Stimulated activated CD8-positive, alpha-beta memory T cell treated with anti-CD3 and anti-CD28 coated beads, Interleukin-12 subunit alpha, Interleukin-12 subunit beta, amount 100 ng/mL, for 24 hours (primary cell): Measurements from ENCODE around the gene KCNIP1.

Experiments
- DNase-seq: peaks from one replicate; pipeline ENCODE4 v3.0.0-alpha.2; 2020; ENCODE audit errors: extremely low read depth

KCNIP1 gene

DNA sequence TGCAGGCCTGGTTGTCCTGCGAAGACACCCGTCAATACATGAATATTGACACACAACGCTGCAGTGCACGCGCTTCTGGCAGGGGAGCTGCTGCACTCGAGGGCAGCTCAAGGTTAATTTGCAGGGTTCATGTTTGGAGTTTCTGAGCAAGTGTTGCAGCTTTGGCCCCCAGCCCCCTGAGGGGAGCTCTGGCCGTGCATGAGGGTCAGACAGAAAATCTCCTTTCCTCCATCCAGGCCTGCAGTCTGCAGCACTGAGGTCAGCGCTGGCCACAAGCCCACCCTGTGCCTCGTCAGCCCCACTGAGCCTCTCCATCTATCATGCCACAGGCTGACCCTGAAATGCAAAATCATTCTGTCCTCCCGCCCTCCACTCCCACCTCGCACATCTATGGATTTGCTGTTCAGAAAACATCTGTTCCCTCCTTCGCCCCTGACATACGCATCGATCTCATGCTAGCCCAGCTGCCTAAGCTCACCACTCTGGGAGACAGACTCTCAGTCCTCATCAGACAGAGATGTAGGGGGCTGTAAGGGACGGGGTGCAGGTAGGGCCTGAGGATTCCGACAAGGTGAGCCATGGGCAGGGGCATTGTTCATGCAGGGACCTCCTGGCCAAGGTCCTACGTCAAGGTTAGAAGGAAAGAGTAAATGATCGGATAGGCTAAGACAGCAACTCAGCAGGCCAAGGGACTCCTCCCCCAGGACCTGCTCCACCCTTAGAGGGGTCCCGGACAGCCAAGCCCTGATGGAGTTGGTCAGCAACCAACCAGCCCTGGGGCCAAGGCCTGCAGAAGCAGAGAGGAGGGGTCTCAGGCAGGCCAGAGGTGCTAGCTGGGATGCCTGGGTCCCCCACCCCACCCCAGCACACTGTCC, 125.1 kb downstream of the KCNIP1 start:
- no peak for DNase-seq

DNA sequence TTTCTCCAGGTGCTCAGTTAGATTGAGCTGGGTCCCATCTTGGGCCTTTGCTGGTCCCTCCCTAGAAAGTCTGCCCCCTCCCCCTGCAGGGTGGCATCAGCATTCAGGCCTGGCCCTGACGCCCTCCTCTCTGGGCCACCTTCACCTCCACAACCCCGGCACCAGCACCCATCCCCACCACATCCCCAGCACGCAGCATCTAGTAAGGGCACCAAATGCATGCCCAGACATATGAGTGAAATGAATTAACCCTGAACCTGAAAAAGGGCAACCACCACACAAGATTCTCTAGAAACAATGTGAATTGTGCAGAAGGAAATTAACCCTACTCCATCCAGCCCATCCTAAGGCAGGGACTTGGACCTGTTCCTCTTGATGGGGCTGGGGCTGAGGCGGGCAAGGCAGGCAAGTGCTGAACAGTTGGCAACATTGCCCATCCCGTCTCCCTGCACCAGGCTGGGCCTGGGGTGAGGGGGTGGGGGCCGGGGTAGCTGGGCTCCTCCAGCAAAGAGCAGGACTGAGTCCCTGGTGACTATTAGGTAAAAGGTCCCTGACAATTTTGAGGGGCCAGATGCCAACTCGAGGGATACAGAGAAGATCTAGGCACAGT, 125.9 kb downstream of the KCNIP1 start:
- no peak for DNase-seq

DNA sequence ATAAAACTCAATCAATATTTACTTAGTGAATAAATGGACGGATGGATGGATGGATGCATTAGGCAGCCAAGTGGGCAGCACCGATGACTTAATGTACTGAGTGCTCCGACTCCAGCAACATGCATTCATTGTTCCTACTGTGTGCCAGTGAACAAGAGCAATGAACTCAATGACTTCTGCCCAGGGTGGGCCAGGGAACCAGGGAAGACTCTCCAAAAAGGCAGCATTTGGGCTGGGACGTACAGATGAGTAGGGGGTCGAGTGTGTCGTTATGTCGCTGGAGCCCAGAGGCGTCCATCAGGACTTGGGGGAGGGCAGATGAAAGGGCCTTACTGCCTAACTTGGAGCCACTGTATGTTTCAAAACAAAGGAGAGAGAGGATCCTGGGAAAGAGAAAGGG, 126.4 kb downstream of the KCNIP1 start:
- DNase-seq, result no peak

DNA sequence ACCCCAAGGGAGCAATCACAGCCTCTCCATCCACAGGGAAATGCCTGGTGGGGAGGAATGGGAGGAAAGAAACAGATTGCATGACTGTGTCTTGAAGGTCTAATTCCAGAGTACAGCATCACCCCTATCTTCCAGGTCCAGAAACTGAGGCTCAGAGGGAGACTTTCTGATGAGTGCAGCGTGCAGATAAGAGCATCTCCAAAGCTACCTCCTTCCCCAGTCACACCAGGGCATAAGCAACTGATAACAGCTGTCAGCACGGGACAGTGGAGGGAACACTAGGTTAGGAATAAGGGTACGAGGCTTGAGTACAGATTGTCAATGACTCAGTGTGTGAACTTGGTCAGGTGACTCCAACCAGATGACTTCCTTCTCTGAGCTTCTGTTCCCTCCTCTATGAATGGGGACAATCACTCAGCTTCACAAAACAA, 126.9 kb downstream of the KCNIP1 start:
- no peak for DNase-seq

DNA sequence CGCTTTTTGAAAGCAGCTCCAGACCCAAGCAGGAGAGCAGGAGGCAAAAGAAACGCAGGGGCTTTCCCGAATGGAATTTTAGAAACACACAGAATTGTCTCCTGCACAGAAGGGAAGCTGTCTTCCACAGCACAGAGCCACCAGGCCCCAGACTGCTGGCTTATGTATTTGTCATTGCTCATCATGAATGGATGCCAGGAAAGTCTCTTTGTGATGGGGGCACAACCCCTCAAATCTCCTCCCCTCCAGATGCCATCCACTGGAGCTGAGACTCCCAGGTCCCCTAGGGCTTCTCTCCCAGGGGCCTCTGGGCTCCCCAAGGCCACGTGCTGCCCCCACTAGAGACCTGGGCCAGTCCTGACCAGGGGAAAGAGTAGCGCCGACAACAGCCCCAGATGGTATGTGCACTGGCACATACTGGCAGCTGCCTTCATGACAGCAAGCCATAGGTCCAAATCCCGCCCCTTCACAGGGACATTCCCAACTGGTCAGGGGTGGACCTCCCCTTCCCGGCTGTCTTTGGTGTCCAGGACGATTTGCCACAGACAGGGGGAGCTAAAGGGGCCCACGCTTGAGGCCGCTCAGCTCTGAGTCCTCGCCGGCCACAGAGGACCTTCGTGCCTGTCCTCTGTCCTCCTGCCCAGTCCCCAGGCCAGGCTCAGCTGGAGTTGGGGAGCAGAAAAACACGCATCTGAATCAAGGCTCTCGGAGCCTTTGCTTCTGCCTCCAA, 127.8 kb downstream of the KCNIP1 start:
- DNase-seq, result no peak

DNA sequence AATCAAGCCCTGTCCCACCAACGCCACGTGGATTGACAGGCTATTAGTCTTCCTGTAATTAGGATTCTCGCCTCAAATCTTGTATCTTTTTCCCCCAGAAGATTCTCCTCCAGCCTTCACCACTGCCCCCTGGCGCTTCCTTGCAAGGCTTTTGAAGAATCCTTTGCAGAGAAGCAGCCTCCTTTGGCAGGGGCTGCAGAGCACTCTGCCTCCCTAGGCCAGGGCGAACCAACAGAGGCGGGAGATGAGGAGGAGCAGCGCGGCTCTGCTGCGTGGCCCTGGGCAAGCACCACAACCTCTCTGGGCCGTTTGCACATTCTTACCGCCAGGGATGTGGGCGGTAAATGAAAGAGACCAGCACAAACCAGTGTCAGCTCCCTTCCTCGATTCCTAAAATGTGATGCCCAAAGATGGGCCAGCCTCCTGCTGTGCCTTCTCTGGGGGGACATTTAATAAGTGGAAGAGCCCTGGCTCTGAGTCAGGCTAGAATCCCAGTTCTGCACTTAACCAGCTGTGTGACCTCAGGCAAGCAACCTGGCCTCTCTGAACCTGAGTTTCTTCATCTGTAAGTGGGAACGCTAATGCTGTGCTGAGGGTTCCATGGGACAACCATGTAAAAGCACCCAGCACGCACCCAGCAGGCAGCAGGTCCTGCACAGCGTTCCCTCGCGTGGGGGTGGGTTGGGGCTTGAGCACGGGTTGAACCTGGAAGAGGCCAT, 128.6 kb downstream of the KCNIP1 start:
- DNase-seq, result no peak

DNA sequence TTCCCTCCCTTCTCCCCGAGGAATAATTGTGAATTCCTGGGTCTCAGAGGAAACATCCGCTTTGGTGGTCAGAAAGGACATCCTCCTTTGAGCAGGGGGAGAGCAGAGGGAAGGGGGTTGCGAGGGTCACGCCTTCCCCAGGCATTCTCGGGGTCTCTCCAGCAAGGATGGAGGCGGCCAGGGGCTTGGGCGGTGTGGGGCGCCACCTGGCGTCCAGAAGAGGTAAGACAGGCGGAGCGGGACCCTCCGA, 129.1 kb downstream of the KCNIP1 start:
- no peak for DNase-seq

DNA sequence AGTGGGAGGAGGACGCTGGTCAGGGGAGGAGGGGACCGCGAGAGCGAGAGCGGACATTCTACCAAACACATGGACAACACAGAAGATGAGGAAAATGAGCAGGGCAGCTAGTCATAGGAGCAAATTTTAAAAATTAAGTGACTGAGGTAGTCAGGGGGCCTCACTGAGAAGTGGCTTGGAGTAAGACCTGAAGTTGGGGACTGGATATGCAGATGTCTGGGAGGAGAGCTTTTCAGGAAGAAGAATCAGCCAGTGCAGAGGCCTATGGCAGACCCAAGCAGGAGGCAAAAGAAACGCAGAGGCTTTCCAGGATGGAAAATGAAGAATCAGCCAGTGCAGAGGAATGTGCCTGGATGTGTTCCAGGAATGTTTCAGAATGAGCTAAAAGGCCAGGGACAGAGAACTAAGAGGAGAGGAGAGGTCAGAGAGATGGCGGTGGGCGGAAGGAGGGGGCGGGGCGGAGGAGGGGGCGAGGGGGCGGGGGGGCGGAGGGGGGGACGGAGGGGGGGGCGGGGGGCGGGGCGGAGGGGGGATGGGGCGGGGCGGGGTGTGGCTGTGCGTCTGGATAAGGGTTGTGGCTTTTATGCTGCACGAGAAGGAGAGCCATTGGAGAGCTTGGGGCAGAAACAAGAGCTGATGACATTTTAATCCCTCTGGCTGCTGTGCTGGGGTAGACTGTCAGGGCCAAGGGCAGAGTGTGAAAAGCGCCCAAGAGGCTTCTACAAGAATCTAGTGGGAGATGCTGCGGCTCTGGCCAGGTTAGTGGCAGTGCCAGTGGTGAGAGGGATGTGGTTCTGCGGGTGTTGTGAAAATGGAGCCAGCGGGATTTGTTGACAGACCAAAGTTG, 129.6 kb downstream of the KCNIP1 start:
- no peak for DNase-seq

DNA sequence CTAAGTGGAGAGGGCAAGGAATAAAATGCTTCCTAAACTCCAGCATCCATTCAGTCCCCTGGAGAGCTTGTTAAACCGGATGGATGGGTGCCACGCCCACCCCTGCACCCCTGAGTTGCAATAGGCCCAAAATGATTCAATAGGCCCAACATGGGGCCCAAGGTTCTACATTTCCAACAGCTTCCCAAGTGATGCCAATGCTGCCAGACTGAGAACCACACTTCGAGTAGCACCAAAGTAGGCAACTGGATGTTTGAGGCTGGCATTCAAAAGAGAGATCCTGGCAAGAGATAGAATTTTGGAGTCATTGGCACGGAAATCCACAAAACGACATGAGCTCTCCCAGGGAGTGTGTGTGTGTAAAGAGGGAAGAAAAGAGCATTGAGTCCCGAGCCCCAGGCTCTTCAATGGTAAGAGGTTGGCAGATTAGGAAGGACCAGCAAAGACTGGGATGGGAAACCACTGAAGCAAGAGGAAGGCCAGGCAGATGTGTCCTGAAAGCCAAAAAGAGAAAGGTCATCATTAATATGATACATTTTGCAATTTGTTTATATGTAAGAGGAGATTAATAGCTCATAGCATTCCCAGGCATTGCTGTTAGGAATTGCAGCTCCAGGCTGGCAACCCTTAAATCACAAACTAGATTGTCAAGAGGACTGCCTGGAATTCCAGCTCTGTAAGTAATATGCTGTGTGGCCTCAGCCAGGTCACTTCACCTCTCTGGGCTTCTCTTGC, 130.6 kb downstream of the KCNIP1 start:
- no peak for DNase-seq

DNA sequence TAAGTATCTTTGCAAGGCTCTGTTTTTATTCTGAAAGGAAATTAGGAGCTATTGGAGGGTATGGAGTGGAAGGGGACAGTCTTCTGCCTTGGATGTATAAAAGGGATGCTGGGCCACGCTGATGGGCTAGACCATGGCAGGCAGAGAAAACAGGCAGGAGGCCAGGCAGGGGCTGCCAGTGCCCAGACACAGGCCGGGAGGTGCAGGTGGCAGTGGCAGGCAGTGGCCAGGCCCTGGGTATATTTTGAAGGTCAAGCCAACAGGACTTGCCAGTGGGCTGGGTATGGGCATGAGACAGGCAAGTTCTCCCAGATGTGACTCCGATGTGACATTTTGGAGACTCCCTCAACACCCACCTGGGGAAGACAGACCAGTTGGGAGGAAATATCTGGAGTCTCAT, 131.9 kb downstream of the KCNIP1 start:
- no peak for DNase-seq

DNA sequence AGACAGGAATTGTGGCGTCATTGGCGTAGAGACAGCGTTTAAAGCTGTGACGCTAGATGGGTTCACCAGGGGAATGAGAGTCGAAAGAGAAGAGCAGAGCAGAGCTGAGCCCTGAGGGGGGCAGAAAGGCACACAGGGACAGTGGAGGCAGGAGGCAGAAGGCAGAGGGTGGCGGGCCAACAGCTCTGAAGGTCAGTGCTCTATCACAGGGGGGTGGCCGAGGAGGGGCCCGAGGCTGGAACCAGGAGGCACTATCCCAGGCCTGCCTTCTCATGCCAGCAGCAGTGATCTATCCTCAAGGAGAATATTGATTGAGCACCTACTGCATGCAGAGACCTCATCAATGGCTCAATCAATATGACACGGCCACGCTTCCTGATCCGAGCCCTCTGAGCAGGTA, 132.4 kb downstream of the KCNIP1 start:
- no peak for DNase-seq

DNA sequence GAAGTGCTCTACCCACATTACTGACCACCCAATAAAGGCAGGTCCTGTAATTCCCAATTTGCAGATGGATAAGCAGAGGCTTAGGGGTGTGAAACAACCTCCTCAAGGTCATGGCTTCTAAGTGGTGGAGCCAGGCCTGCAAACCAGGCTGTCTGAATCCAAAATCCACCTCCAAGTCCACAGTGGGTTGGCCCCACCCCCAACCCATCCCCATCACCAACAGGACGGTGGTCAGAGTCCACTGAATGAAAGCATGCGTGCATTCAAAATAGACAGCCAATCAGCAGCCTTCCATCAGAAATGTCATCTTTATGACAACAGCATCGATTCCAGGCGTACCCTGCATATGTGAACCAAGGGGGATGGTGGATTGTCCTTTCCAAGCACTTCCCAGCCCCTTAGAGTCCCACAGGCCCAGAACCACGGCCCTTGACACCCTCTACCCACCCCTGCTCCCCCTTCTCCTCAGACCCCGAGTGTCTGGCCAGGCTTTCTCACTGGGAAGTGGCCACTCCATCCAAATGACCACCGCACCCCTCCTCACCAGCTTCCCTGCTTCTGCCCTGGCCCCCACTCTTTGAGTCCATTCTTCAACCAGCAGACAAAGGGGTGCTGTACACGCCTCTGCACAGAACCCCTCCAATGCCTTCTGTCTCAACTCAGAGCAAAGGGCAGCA, 133.1 kb downstream of the KCNIP1 start:
- DNase-seq, result no peak

DNA sequence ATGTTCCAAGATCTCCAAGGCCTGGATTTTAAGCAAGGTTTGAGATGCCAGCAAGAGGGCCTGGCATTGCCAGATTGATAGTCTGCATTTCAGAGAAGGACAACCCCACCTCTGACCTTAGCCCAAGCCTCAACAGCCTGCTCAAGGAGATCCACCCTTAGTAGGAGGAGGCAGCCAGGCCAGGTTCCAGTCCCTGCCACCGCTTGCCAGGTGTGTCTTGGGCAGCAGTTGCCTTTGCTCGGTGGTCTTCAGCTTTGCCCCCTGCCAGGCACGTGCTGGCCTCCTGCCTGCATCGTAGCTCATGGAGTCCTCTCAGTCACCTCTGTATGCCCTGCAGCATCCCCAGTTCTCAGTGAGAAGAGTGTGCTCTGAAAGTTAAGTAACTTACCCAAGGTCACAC, 134.2 kb downstream of the KCNIP1 start:
- DNase-seq, result no peak

DNA sequence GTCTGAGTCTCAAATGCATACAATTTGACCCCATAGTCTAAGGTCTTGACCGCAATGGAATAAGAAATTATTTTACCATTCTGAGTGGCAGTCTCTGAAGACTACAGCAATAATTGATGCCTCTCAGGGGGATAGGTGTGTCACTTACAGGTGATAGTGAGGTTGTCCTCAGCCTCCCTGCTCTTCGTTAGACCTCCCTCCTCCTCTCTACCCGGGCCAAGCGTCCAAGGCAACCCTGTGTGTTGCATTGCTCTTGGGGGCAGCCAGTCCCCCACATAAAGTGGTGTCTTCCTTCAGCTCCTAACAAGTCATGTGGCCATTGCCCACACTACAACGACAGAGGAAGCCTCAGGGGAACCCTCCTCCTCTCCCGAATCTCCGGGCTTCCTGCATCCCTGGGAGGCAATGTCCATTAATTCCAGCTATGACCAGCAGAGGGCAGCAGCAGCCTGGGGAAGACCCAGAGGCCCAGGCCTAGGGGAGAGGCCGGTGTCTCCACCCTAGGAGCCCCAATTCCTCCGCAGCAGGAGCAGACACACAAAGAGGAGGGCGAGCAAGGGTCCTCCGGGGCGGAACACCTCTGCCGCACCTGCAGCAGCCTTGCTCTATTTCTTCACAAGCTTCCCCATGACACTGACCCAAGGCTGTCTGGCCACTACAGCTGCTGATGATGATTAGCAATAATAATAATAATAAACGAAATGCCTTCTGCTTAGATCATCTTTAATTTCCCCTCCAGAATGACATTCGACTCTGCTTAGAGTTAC, 134.8 kb downstream of the KCNIP1 start:
- no peak for DNase-seq

DNA sequence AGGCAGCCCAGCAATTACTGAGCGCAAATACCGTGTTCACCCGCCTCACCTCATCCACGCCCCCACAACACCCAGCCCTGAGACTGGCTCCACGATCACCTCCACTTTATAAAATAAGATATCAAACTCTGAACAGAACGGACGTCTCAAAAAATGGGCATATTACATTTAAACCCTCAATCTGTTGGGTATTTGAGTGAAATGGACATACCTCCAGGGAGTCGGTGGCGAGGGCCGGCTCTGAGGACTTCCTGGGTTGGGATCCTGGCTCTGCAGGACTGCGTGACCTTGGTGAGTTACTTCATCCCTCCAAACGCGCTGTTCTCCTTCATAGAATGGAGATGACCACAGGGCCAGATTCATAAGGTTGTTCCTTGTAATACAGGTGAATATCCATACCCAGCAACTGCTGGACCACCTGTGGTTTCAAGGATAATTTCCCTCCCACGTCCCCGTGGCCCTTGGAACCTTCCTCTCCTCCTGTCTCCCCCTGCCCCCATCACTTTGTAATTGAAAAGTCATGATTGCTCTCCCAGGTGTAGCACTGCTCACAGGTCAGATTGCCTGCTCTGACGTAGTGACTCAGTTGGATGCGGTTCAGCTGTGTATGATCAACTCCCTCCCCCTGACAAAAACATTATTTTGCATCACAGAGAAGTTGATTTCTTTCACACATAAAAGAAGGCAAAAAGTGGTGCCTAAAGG, 135.6 kb downstream of the KCNIP1 start:
- no peak for DNase-seq

DNA sequence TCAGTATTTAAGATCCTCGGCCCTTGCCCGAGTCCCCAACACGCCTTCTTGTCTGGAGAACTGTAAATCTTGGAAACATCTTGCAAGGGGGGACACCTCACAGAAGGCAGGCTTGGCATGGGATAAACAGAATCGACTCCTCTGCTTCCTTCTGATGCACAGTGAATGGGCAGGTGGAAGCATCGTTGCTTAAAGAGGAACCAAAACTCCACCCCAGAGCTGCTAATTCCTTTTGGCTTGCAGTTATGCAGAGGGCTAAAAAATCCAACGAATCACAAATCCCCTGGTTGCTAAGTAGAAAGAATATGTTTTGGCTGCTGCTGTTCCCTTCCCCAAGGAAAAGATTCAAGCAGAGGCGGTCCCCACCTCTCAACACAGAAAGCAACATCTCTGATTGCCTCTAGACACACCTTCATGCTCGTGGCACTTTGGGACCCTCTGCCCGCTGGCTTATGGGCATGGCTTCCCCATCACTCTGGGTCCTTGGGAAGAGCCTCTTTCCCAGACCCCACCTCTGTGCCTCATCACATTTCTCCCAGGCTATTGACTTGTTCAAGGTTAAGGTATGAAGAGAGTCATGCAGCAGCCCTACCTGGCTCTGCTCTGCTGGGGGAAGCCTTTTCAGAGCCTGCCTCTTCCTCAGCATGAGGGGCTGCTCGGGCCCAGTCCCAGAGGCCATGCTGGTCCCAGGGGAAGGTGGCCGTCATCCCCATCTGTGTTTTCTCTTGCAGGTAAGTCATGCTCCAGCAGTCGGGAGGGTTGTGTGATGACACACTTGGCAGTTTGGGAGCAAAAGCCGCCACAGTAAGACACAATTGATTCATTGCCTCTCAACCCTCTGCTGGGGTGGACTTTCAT, 137.1 kb downstream of the KCNIP1 start:
- DNase-seq, result no peak

DNA sequence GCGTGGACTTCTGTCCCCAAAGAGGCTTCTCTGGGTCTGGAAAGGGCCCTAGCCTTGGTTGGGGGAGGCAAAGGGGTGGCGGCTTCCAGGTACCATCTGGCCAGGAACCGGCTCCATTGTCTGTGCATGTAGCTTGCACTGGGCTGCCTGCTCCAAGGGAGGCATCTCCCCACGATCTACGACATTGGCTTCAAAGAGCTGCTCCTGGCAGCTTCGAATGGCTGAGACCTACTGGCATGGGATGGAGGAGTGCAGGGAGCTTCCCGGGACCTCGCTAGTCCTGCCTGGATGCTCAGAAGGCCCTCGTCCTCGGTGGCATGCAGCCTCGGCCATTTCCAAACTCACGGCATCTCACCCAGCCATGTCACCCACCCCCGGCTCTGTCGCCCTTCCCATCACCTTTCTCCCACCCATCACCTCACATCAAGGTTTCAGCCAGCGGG, 137.8 kb downstream of the KCNIP1 start:
- DNase-seq, result no peak
